Breast epithelium (tissue), 4 donors: Measurements from ENCODE around the gene GLI3. TPM values are rescaled to one million over a fixed set of nuclear protein-coding genes. Genes with fewer than 3 reads are reported as not detected.

Experiments used
- DNase-seq, 2 donors: peaks; one replicate each; pipeline ENCODE4 v3.0.0-alpha.2; 2019; ENCODE audit warnings: low spot score in 2 of 2
- H3K27ac ChIP-seq, 2 donors: fragments of 200-600 bp; sonication (generic) in 1 of 2; one replicate each; pipeline ENCODE4 v1.5.1; 2016 to 2019; ENCODE audit warnings: mild to moderate bottlenecking in 1 of 2
- H3K27me3 ChIP-seq, 2 donors: fragments of 200-600 bp; sonication (generic) in 1 of 2; one replicate each; pipeline versions ENCODE4 v1.5.1 to v1.6.0; 2017 to 2019; ENCODE audit warnings: control low read depth in 1 of 2, mild to moderate bottlenecking in 1 of 2
- H3K36me3 ChIP-seq: fragments of 200-600 bp; one replicate; pipeline ENCODE4 v1.5.1; 2019
- H3K4me1 ChIP-seq, 2 donors: fragments of 200-600 bp; sonication (generic); one replicate each; pipeline ENCODE4 v1.5.1; 2016 to 2019; ENCODE audit warnings: control low read depth in 1 of 2
- H3K4me3 ChIP-seq, 3 donors: fragments of 200-600 bp; sonication (generic); 1 replicate in 2 of 3; 2 replicates in 1 of 3; pipeline ENCODE4 v1.5.1; 2016 to 2019; ENCODE audit warnings: mild to moderate bottlenecking in 3 of 3, moderate library complexity in 2 of 3
- H3K9me3 ChIP-seq, 2 donors: fragments of 200-600 bp; sonication (generic) in 1 of 2; one replicate each; pipeline ENCODE4 v1.5.1; 2016 to 2019; ENCODE audit warnings: control low read depth in 1 of 2
- POLR2A ChIP-seq: fragments of 450-650 bp; IDR thresholded peaks from one replicate; pipeline ENCODE4 v1.6.1; 2016; ENCODE audit warnings: antibody characterized with exemption, mild to moderate bottlenecking, moderate library complexity
- POLR2AphosphoS5 ChIP-seq, 3 donors: sonication (generic); formaldehyde crosslinking; IDR thresholded peaks; one replicate each; pipeline ENCODE4 v1.6.1; 2017; ENCODE audit warnings: antibody characterized with exemption in 3 of 3
- intact Hi-C: fragments of 100-400 bp; cut with DNase I; formaldehyde crosslinking; loops from one replicate; pipeline ENCODE4 v1.15.1; 2023; ENCODE audit warnings: low total_unique reads
- total RNA-seq, 3 donors: library from RNA; depleted of rRNA; stranded (reverse); fragments of >200 nt; gene quantifications; one replicate each; pipeline ENCODE4 v1.1.0, GENCODE V29; 2016
- TF ChIP-seq, protein P1 (sequence below), 3 donors: fragments of 450-650 bp; IDR thresholded peaks; one replicate each; pipeline ENCODE4 v1.5.1; 2016 to 2017; ENCODE audit warnings: antibody characterized with exemption in 3 of 3, mild to moderate bottlenecking in 3 of 3, moderate library complexity in 3 of 3

GLI3 gene
- total RNA-seq, 3 donors from 2014 or later, result 10.2 to 29.9 (median 22.6) TPM

GRCh38 chr7:42110333-42110732, 126.7 kb downstream of the GLI3 start:
- Histone ChIP-seq H3K36me3 (no peaks in the 10 kb centered on the region), H3K4me3 (no peak overlapping the region), H3K4me1 (peaks cover 7 to 13% of the 10 kb centered on the region in 2 donors), H3K27ac (no peak overlapping the region), H3K27me3 (no peaks in the 10 kb centered on the region), H3K9me3 (no peaks in the 10 kb centered on the region)
- no peak for DNase-seq
- TF ChIP-seq POLR2A (no peak), POLR2AphosphoS5 (IDR thresholded peaks at IDR 0.05) (no peak)
- TF ChIP-seq, protein P1, sequence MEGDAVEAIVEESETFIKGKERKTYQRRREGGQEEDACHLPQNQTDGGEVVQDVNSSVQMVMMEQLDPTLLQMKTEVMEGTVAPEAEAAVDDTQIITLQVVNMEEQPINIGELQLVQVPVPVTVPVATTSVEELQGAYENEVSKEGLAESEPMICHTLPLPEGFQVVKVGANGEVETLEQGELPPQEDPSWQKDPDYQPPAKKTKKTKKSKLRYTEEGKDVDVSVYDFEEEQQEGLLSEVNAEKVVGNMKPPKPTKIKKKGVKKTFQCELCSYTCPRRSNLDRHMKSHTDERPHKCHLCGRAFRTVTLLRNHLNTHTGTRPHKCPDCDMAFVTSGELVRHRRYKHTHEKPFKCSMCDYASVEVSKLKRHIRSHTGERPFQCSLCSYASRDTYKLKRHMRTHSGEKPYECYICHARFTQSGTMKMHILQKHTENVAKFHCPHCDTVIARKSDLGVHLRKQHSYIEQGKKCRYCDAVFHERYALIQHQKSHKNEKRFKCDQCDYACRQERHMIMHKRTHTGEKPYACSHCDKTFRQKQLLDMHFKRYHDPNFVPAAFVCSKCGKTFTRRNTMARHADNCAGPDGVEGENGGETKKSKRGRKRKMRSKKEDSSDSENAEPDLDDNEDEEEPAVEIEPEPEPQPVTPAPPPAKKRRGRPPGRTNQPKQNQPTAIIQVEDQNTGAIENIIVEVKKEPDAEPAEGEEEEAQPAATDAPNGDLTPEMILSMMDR (IDR thresholded peaks at IDR 0.05), result no peak
- intact Hi-C loops, result no loop called here

DNA sequence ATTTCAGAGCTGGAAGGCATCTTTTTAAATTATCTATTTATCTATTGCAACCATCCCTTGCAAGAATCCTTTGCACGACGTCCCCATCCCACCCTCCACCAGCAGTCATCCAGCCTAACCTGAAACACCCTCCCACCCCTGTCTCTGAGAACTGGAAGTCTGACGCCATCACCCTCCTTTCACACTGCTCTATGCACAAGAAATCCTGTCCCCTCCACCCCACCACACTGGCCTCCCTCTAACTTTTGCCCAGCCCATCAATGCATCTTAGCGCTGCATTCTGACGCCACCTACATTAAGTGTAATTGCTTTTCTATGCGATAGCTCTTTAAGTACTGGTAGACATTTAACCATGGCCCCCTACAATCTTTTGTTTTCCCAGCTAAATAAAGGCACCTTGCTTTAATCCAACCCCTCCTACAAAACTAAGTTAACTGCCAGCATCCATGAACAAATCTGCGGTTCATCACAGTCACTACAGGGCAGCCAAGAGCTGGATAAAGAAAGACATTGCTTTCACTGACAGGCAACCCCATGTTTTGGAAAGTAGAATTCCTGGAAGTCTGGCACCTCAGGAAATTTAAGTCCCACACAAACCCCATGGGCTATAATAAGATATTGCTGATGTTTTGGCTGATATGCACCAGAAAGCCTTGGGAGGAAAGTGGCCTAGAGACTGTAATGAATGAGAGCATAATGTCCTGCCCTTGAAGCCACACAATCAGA, 128.0 kb downstream of the GLI3 start:
- no peaks in the 10 kb centered on the region for H3K9me3 ChIP-seq
- intact Hi-C loops, result no loop called here
- H3K27ac ChIP-seq, result peak overlapping the region in 1 of 2 donors; percentile 48
- no peaks in the 10 kb centered on the region for H3K27me3 ChIP-seq
- H3K4me1 ChIP-seq, result peaks cover 7 to 13% of the 10 kb centered on the region in 2 donors
- H3K36me3 ChIP-seq, result no peaks in the 10 kb centered on the region
- TF ChIP-seq POLR2A (no peak), POLR2AphosphoS5 (IDR thresholded peaks at IDR 0.05) (no peak)
- TF ChIP-seq, protein P1 (IDR thresholded peaks at IDR 0.05), result no peak
- peak overlapping the region in 1 of 3 donors; percentile 19 for H3K4me3 ChIP-seq
- DNase-seq, result no peak

GRCh38 chr7:42107484-42108240, 129.3 kb downstream of the GLI3 start:
- TF ChIP-seq, protein P1 (IDR thresholded peaks at IDR 0.05), result no peak
- no peak for TF ChIP-seq POLR2AphosphoS5 (IDR thresholded peaks at IDR 0.05)
- TF ChIP-seq POLR2A, result no peak
- no peaks in the 10 kb centered on the region for H3K36me3 ChIP-seq
- H3K4me3 ChIP-seq, result no peak overlapping the region
- no peaks in the 10 kb centered on the region for H3K9me3 ChIP-seq
- H3K4me1 ChIP-seq, result peaks cover 7 to 13% of the 10 kb centered on the region in 2 donors
- no peak for DNase-seq
- H3K27me3 ChIP-seq, result no peaks in the 10 kb centered on the region
- intact Hi-C loops, result no loop called here
- peak overlapping the region in 1 of 2 donors; percentile 72 for H3K27ac ChIP-seq

GRCh38 chr7:42106562-42106961, 130.4 kb downstream of the GLI3 start:
- no peaks in the 10 kb centered on the region for H3K36me3 ChIP-seq
- H3K9me3 ChIP-seq, result no peaks in the 10 kb centered on the region
- H3K4me3 ChIP-seq, result no peak overlapping the region
- DNase-seq, result no peak
- H3K27me3 ChIP-seq, result no peaks in the 10 kb centered on the region
- peaks cover 7 to 11% of the 10 kb centered on the region in 2 donors for H3K4me1 ChIP-seq
- H3K27ac ChIP-seq, result peak overlapping the region; percentile 7 to 72
- no peak for TF ChIP-seq POLR2A
- no peak for TF ChIP-seq POLR2AphosphoS5 (IDR thresholded peaks at IDR 0.05)
- TF ChIP-seq, protein P1 (IDR thresholded peaks at IDR 0.05), result no peak
- intact Hi-C loops, result no loop called here
